Activated naive CD4-positive, alpha-beta T cell treated with anti-CD3 and anti-CD28 coated beads for 36 hours (primary cell): ENCODE results near the gene HOXC4. TPM values are rescaled to one million over a fixed set of nuclear protein-coding genes. Genes with fewer than 3 reads are reported as not detected.
"Not testable (repeated sequence)": the region's sequence is repeated elsewhere in the genome, so short reads cannot be mapped to it uniquely, and the experiment has no call there.

ENCODE experiments used
- CTCF ChIA-PET: fragments of 350-600 bp; sonication (Branson Sonifier 250); formaldehyde crosslinking; loops from one replicate; lab custom pipeline; 2021; ENCODE audit warnings: antibody characterized with exemption; lab: Charles Lee
- DNase-seq: peaks from one replicate; pipeline ENCODE4 v3.0.0-alpha.2; 2020
- H3K27ac Mint-ChIP-seq: one replicate; pipeline ENCODE4 v1.8.0; 2021; ENCODE audit warnings: mild to moderate bottlenecking, mixed read lengths
- H3K27me3 Mint-ChIP-seq: one replicate; pipeline ENCODE4 v1.8.0; 2021; ENCODE audit warnings: low read depth, mixed read lengths
- H3K36me3 Mint-ChIP-seq: one replicate; pipeline ENCODE4 v1.8.0; 2021; ENCODE audit warnings: low read depth, mixed read lengths
- H3K4me1 Mint-ChIP-seq: one replicate; pipeline ENCODE4 v1.8.0; 2021; ENCODE audit warnings: low read depth, mixed read lengths
- H3K4me3 Mint-ChIP-seq: one replicate; pipeline ENCODE4 v1.8.0; 2021; ENCODE audit warnings: mild to moderate bottlenecking, moderate library complexity, mixed read lengths
- H3K9me3 Mint-ChIP-seq: one replicate; pipeline ENCODE4 v1.8.0; 2021; ENCODE audit warnings: mixed read lengths
- intact Hi-C: fragments of 100-400 bp; cut with micrococcal nuclease; formaldehyde crosslinking; loops from one replicate; pipeline ENCODE4 v1.15.1; 2023
- microRNA-seq: library from miRNA; unstranded; fragments of <30 nt; microRNA quantifications from one replicate; pipeline ENCODE4 v1.2.0, GENCODE V29; 2022; ENCODE audit warnings: borderline microRNAs expressed, borderline replicate concordance
- total RNA-seq, 2 experiments: library from RNA; stranded (reverse); gene quantifications; one replicate each; pipeline ENCODE4 v1.2.3, GENCODE V29; 2021

Gene HOXC4
- total RNA-seq, 2 experiments from 2014 or later = 0.12 TPM; not detected in 1

DNA sequence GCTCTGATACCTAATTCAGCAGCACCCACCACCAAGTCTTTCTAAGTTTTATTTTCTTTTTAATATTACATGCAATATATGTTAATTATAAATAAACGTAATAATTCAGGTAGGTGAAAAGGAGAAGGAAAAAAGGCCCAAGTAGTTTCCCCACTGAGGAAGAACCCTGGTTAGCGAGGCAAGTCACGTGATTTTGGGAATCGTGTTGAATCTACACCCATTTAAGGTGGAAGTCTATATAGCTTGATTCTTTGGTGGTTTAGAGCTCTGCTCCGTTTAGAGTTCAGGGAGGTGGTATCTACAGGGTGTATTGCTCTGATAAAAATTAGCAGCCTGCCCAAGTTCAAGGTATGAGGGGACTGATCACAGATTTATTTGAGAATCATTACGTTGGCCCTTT is 47.0 kb downstream of the HOXC4 start:
- H3K9me3 Mint-ChIP-seq, CTCF ChIA-PET, intact Hi-C loops, H3K4me1 Mint-ChIP-seq, H3K4me3 Mint-ChIP-seq, H3K27ac Mint-ChIP-seq, DNase-seq, H3K36me3 Mint-ChIP-seq: not testable (repeated sequence)
- H3K27me3 Mint-ChIP-seq = peaks cover 28% of the 10 kb centered on the region

GRCh38 chr12:54102223-54102622 is 48.6 kb downstream of the HOXC4 start:
- DNase-seq, H3K4me1 Mint-ChIP-seq, CTCF ChIA-PET, H3K27ac Mint-ChIP-seq, H3K4me3 Mint-ChIP-seq, H3K36me3 Mint-ChIP-seq, H3K9me3 Mint-ChIP-seq, intact Hi-C loops: not testable (repeated sequence)
- peaks cover 43% of the 10 kb centered on the region for H3K27me3 Mint-ChIP-seq

DNA sequence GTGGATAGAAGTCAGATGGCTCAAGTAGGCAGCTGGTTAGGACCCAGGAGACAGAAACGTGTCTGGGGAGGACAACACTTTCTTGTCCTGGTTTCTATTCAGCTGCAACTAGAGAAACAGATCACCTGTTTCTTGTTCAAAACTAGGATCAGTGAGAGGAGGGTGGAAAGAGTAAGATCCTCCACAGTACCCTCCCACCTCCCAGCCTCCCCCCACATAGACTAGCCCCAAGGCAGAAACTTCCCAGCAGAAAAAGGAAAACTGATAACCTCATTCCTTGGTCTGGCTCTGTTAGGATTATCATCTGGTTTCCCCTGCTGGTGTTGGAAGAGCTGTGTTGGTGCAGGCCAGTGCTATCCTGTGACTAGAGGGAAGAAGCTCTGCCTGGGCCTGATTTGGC is 50.2 kb downstream of the HOXC4 start:
- intact Hi-C loops, H3K9me3 Mint-ChIP-seq, H3K4me3 Mint-ChIP-seq, DNase-seq, H3K36me3 Mint-ChIP-seq, H3K27ac Mint-ChIP-seq, H3K4me1 Mint-ChIP-seq: not testable (repeated sequence)
- CTCF ChIA-PET = interaction anchor here (1.0 kb wide), 1 partner anchor 53 kb away, joined by 6 read pairs; no protein-coding TSS in a partner anchor
- peaks cover 49% of the 10 kb centered on the region for H3K27me3 Mint-ChIP-seq

Small RNAs within 50 kb of the gene (microRNA-seq; reads per million reads assigned to microRNA genes)
- gene MIR615 = not detected

Other genes starting within 250 kb of the HOXC4 start
- not detected for gene HOXC13, start 115.0 kb upstream of the HOXC4 start, total RNA-seq
- not detected for gene HOXC12, start 98.9 kb upstream of the HOXC4 start, total RNA-seq
- not detected for gene HOXC11, start 80.7 kb upstream of the HOXC4 start, total RNA-seq
- gene HOTAIR, start 78.9 kb upstream of the HOXC4 start, total RNA-seq = not detected
- gene HOXC10, start 68.7 kb upstream of the HOXC4 start, total RNA-seq = not detected
- not detected for gene HOXC9, start 53.7 kb upstream of the HOXC4 start, total RNA-seq
- not detected for gene HOXC8, start 44.9 kb upstream of the HOXC4 start, total RNA-seq
- not detected for gene HOXC6, start 25.4 kb upstream of the HOXC4 start, total RNA-seq
- gene HOXC5, start 20.8 kb upstream of the HOXC4 start, total RNA-seq = not detected
- gene SMUG1, start 135.2 kb downstream of the HOXC4 start, total RNA-seq = 10 to 100 TPM; 18.2 to 19.7 TPM
- 100 to 1,000 TPM; 169 to 173 TPM for gene CBX5, start 226.3 kb downstream of the HOXC4 start, total RNA-seq
- gene HNRNPA1, start 226.9 kb downstream of the HOXC4 start, total RNA-seq = 1,000 to 10,000 TPM; 2,231 to 2,234 TPM
- not detected for gene NFE2, start 247.2 kb downstream of the HOXC4 start, total RNA-seq